Erythroblast (primary cell): ENCODE data around the gene KCND3.

Experiments
- DNase-seq, 2 experiments: peaks; one replicate each; lab custom pipeline; 2025; lab: John Stamatoyannopoulos, UW
- GATA1 ChIP-seq: IDR thresholded peaks from 2 replicates; pipeline ENCODE4 v1.6.1; 2011; ENCODE audit warnings: low read depth, mild to moderate bottlenecking, control low read depth, low read length, moderate library complexity
- POLR2A ChIP-seq: IDR thresholded peaks from 2 replicates; pipeline ENCODE4 v1.6.1; 2011; ENCODE audit warnings: mild to moderate bottlenecking, low read length

KCND3 gene

GRCh38 chr1:111789666-111790316 is 199.7 kb downstream of the KCND3 start:
- TF ChIP-seq POLR2A (no peak), GATA1 (no peak)
- DNase-seq, result peak in 1 of 2 experiments; percentile 11

GRCh38 chr1:111789142-111789541 is 200.3 kb downstream of the KCND3 start:
- no peak for DNase-seq

DNA sequence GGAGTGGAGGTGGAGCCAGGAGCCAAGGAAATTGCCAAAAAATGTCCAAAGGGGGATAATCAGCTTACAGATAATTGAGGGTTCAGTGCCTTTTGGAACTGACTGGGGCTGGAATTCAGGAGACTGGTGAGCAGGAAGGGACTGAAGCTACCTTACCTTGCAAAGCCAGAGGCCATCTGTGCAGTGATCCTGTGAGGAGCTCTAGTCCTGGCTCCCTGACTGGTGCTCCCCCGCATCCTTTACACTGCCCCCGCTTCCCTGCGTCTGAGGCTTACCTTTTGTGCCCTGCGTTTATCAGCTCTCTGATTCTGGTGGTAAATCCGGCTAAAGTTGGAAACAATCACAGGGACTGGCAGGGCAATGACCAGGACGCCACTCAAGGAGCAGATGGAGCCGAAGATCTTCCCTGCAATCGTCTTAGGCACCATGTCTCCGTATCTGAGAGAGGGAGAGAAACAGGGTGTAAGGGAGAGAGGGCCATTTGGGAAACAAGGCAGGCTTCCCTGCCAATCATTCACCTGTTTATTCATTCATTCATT is 202.7 kb downstream of the KCND3 start:
- TF ChIP-seq POLR2A (no peak), GATA1 (no peak)
- no peak for DNase-seq

More at GRCh38 chr1:111789142-111789541, 200.3 kb downstream of the KCND3 start:
- TF ChIP-seq GATA1 (no peak), POLR2A (no peak)

GRCh38 chr1:111784273-111784901 is 205.1 kb downstream of the KCND3 start:
- TF ChIP-seq POLR2A (no peak), GATA1 (no peak)
- DNase-seq, result no peak

DNA sequence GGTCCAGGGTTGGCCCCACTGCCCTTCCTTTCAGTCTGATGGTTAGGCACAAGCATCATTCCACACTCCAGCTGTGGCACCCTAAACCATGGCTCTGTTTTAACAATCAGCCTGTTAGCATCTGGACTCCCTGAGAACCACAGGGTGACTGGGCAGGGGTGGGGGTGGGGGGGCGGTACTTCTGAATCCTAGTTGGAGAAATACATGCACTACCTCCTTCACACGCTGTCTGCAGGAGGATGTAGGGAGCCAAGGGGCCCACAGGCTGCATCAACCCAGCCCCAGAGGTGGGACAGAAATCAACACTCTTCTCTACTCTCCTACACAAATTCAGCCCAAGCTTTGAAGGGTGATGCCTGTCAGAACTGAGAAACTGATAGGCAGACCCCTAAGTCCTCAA is 209.9 kb downstream of the KCND3 start:
- no peak for DNase-seq
- TF ChIP-seq GATA1, result no peak

DNA sequence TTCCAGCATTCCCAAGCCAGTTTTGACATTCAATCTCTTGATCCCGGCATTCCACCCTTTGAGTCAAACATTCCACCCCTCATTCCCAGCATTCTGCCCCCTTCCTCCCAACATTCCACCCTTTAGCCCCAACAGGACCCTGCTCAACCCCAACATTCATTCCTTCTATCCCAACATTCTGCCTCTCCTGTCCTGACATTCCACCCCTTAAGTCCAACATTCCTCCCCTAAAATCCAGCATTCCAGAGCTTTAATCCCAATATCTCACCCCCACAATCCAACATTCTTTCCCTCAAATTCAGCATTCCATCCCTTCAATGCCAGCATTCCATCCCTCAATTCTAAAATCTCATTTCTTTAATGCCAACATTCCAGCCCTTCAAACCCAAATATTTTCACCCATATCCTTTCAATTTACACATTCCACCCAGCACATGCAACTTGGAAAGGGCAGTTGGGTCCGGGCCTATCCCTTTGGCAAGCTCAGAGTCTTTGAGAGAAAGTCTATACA is 210.9 kb downstream of the KCND3 start:
- TF ChIP-seq POLR2A (no peak), GATA1 (no peak)
- DNase-seq, result no peak

DNA sequence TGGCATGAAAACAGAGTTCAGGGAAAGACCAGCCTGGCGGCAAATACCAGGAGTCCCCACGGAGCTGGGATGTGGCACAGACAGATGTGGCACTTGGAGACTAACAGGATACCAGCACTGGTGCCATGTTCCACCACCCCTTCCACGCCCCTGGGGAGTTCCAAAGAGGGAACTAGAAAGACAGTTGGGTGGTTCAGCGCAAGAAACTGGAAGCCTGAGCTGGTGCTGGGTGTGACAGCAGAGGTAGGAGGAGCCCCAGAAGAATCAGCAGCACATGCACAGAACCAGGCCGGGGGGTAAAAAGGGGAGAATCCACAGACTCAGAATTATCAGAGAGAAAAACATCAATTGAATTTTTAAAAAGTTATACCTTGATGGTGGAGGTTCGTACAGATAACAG is 211.4 kb downstream of the KCND3 start:
- no peak for DNase-seq
- TF ChIP-seq POLR2A, result no peak
- TF ChIP-seq GATA1, result no peak

DNA sequence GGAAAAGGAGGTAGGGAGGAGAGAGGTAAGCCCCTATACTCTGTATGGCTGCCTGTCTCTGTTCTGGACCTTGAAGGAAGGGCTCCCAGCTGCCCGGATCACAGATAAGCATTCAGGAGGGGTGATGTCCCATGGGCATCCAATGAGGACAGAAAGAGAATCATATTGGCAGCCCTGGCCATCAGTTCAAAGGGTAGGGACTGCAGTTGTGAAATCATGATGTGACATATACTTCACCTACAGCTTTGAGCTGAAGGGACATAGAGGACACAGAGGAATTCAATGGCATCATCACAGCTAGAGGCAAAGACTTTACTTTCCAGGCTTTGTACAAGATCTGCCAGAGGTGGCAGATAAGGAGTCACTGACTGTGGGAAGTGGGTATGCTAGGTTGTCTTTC is 212.2 kb downstream of the KCND3 start:
- no peak for DNase-seq
- no peak for TF ChIP-seq POLR2A
- TF ChIP-seq GATA1, result no peak

DNA sequence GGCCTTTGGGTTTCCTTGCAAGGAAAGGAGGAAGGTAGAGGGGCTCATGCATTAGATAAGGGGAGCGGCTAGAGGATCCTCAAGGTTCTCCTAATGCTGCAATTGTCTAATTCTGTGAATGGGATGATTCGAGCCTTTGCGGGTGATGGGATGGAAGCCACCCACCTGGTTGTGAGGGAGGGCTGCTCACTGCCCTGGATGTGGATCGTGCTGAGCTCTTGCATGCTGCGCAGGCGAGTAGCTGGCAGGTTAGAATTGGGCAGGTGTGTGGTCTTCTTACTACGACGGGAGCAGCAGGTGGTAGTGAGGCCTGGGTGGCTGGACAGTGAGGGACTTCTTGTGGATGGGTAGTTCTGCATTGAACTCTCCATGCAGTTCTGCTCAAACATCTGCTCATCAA is 212.6 kb downstream of the KCND3 start:
- DNase-seq, result no peak
- no peak for TF ChIP-seq GATA1
- TF ChIP-seq POLR2A, result no peak

- no peak for DNase-seq
These were observed 213.1 kb downstream of the KCND3 start for GRCh38 chr1:111776391-111776790.

DNA sequence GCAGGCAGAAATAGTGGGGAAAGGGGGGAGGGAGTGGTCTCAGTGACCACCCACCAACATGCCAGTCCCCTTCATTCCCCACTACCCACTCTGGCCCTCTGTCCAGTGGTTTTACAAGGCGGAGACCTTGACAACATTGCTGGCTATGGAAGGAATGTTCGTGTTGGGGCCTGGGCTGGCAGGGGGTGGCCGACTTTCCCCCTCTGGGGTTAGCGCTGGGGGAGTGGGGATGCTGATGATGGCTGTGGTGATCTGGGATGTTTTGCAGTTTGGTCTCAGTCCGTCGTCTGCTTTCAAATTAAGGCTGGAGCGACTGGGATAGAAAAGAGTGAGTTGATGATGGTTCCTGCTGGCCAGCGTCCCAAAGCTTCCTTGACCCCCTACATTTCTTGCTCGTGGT is 213.5 kb downstream of the KCND3 start:
- no peak for TF ChIP-seq GATA1
- no peak for TF ChIP-seq POLR2A
- no peak for DNase-seq

More at GRCh38 chr1:111776391-111776790, 213.1 kb downstream of the KCND3 start:
- TF ChIP-seq GATA1, result no peak
- no peak for TF ChIP-seq POLR2A

- DNase-seq, result no peak
- TF ChIP-seq POLR2A (no peak), GATA1 (no peak)
These were observed 218.6 kb downstream of the KCND3 start for GRCh38 chr1:111770916-111771315.

DNA sequence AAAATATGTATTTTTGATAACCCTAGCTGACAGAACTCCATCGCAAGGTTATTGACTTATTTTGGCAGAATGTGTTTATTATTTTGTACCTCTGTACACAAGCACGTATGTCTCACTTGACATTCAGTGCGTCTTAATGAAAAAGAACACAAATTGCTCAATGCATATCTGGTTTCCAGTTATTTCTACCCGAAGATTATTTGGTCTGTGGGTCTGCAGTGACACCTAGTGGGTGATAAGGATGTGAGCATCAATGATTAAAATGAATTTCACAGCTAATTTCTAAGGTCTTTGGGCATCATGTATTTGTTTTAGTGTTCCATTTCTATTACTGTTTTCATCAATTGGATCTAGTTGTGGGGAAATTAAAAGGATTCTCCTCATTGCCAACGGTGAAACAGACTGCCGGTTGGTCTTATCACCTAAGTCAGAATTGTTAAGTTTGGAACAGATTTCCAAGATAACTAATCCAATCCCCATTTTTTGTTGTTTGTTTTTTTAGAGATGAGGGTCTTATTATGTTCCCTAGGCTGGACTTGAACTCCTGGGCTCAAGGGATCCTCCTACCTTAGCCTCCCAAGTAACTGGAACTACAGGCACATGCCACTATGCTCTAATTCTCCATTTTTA is 219.8 kb downstream of the KCND3 start:
- TF ChIP-seq POLR2A (no peak), GATA1 (no peak)
- peak; percentile 78 to 86 for DNase-seq

GRCh38 chr1:111768625-111769024 is 220.8 kb downstream of the KCND3 start:
- TF ChIP-seq GATA1 (no peak), POLR2A (no peak)

GRCh38 chr1:111768023-111768422 is 221.4 kb downstream of the KCND3 start:
- no peak for DNase-seq
- TF ChIP-seq GATA1 (no peak), POLR2A (no peak)

More at GRCh38 chr1:111768625-111769024, 220.8 kb downstream of the KCND3 start:
- no peak for DNase-seq
